ENCODE measurements around the gene PIGV.

PIGV gene

GRCh38 chr1:26787706-26788514 lies at the start of gene PIGV (continued):
- TF ChIP-seq PRDM2 (tag by site-specific recombination; IDR thresholded peaks at IDR 0.05; ENCODE audit: borderline replicate concordance): 0 out of 2 replicates have a peak, but pooled peaks have one; percentile 75
- no peak for TF ChIP-seq ZNF513 (tag by site-specific recombination; IDR thresholded peaks at IDR 0.05)
- no peak for TF ChIP-seq ZNF530 (tag by site-specific recombination; IDR thresholded peaks at IDR 0.05; ENCODE audit: low read depth)
- no peak for TF ChIP-seq ZNF404 (tag by site-specific recombination; IDR thresholded peaks at IDR 0.05)
- no peak for TF ChIP-seq ZNF16 (tag by site-specific recombination; IDR thresholded peaks at IDR 0.05; ENCODE audit: low read depth)
- TF ChIP-seq ZNF121 (tag by site-specific recombination; IDR thresholded peaks at IDR 0.05): no peak
- no peak for TF ChIP-seq ZNF280D (tag by site-specific recombination; IDR thresholded peaks at IDR 0.05)
- no peak for TF ChIP-seq ZNF426 (tag by site-specific recombination; IDR thresholded peaks at IDR 0.05)
- TF ChIP-seq ZNF837 (tag by site-specific recombination; IDR thresholded peaks at IDR 0.05): no peak
- TF ChIP-seq ZBTB44 (tag by site-specific recombination; IDR thresholded peaks at IDR 0.05): no peak
- TF ChIP-seq REPIN1 (tag by site-specific recombination; IDR thresholded peaks at IDR 0.05; ENCODE audit: low read depth): no peak
- peak; percentile 67 for TF ChIP-seq GLIS1 (tag by site-specific recombination; IDR thresholded peaks at IDR 0.05)
- no peak for TF ChIP-seq ZFP3 (tag by site-specific recombination; IDR thresholded peaks at IDR 0.05; ENCODE audit: low read depth)
- no peak for TF ChIP-seq ZNF10 (tag by site-specific recombination; IDR thresholded peaks at IDR 0.05)
- TF ChIP-seq GFI1B (tag by site-specific recombination; IDR thresholded peaks at IDR 0.05): no peak
- no peak for TF ChIP-seq ZNF280C (tag by site-specific recombination; IDR thresholded peaks at IDR 0.05)
- TF ChIP-seq WT1 (tag by site-specific recombination; IDR thresholded peaks at IDR 0.05): no peak
- no peak for TF ChIP-seq ZEB2 (tag by site-specific recombination; IDR thresholded peaks at IDR 0.05)
- peak; percentile 72 for TF ChIP-seq KLF10 (tag by site-specific recombination; IDR thresholded peaks at IDR 0.05)
- no peak for TF ChIP-seq ATF2 (tag by site-specific recombination; IDR thresholded peaks at IDR 0.05; ENCODE audit: low read depth)
- peak; percentile 83 for TF ChIP-seq ZBTB20 (tag by site-specific recombination; IDR thresholded peaks at IDR 0.05)
- no peak for TF ChIP-seq ZNF626 (tag by site-specific recombination; IDR thresholded peaks at IDR 0.05)
